GM19455 (cell line): ENCODE results near the gene KCNA2.

Source experiments
- ATAC-seq: cut with Tn5 transposase; IDR thresholded peaks from one replicate; pipeline ENCODE4 v1.9.1; 2021; ENCODE audit not compliant: unreplicated experiment

KCNA2 gene

DNA sequence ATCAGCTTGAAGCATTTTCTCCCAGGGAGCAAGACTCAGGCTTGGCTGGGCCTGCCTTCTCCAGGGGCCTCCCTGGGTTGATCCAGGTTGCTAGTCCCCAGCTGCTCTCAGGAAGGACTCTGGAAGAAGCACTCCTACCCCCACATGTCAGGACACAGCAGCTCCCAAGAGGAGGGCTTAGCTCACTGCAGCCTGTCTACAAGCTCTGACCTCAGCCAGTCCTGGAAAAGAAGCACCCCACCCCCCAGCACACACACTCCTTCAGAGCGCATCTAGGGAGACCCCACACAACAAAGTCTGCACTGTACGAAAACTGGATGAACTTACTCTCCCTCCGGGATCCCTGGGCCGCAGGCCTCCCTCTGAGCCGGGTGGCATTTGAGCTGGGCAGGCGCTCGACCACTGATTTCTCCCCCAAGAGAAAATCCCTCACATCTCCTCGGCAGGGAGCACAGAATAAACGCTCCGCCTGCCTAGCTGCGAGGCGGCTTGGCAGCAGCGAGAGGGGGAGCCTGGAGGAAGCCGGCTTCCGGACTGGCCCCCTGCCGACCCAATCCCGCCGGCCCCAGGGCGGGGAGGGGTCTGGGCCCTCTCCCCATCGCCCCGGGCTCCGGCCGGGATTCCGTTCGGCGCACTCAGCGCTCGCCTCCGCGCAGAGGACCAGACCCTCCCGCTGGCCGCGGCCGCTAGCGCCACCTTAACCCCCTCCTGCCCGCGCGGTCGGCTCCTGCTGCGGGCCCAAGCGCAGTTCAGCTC lies at the start of gene KCNA2:
TSS of gene KCNA2 (minus strand) at position 458 of the 756 bp plus-strand sequence. CDS start 1,576 bp downstream, outside the sequence.
- no peak for ATAC-seq

GRCh38 chr1:110650609-110651008 lies 44.5 kb upstream of the KCNA2 start:
- no peak for ATAC-seq

GRCh38 chr1:110648417-110648816 lies 42.3 kb upstream of the KCNA2 start:
- no peak for ATAC-seq

- no peak for ATAC-seq
Observed at GRCh38 chr1:110647254-110647891, 41.2 kb upstream of the KCNA2 start.

DNA sequence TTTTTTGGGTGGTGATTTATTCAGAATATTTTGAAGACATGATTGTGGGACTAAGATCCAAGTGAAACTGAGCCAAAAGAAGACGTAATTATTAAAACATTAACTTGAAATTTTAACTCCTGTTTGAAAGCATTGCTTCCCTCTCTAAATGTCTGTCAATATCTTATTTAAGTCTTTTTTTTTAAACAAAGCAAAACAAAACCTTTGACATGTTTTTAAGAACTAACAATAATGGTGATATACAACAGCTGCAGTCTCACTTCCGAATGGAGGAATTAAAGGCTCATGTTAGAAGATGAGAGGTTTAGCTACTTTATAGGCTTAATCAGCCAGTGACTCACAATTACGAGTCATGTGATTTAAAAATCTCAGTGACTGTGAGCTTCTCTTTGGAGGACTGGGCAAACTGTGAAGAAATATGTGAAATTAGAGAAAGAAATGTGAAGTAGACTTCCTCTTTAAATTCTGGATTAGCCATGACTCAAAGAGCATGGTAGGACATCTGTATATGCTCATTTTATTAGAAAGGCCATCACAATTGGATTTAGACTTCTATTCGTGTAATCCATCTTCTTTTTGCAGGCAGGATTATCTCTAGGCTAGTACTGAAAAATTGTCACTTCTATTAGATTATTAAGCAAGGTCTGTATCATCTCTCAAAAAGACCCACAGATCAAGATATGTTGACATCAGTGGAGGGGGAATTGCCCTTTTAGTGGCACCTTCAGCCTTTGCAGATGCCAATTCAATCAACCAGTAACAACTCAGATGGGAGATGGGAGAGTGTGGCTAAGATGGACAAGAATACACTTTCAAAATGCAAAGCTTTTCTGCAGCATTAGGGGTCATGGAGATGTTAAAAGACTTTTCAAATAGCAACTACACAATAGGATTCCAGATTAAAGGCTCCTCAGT lies 39.9 kb upstream of the KCNA2 start:
- ATAC-seq, result no peak

GRCh38 chr1:110645211-110645610 lies 39.1 kb upstream of the KCNA2 start:
- ATAC-seq, result no peak

DNA sequence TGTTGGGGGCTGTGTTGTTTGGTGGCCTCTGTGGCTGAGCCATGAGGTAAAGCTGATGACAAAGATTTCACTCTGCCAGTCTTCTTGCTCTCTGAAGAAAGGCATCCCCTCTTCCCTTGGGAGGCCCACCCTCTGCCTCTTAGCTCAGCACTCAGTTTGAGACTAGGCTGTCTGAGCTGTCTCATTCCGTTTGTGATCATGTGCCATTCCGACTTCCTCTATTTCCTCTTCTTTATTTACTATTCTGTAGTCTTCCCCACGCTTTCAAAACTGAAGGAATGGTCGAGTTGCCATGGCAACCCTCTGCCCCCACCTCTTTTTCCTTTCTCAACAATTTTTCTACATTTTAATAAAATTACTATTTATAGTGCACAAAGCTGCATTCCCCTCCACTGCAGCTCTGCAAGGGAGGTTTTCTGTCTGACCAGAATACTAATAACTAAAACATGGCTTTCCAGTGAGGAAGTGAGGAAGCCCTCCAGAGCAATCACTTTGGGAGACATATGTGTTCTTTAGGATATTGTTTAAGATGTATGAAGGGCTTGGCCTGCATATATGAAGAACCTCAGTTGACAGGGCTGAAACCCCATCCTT lies 37.8 kb upstream of the KCNA2 start:
- no peak for ATAC-seq

- no peak for ATAC-seq
Observed at GRCh38 chr1:110639724-110640386, 33.7 kb upstream of the KCNA2 start.

- ATAC-seq, result no peak
Observed at GRCh38 chr1:110638556-110638955, 32.4 kb upstream of the KCNA2 start.

GRCh38 chr1:110638058-110638457 lies 31.9 kb upstream of the KCNA2 start:
- no peak for ATAC-seq

DNA sequence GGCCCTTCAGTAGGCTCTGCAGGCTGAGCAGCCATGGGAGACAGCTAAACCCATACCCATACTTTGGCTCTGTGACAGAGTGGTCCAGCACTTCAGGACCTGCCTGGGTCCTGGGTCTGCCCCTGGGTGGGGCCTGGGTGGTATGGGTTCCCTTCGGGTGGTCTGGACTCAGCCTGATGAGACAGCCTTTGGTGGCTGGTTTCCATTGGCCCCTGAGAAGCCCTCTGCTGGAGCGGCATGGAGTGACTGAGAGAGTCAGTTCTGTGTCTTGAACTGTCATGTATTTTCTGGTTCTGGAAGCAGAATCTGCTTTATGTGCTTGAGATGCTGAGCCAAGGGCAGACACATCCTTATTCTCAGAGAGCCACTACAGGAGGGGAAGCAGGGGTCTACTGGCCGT lies 31.3 kb upstream of the KCNA2 start:
- ATAC-seq, result no peak

GRCh38 chr1:110636149-110636935 lies 30.2 kb upstream of the KCNA2 start:
- no peak for ATAC-seq

- ATAC-seq, result no peak
Observed at GRCh38 chr1:110635434-110635833, 29.3 kb upstream of the KCNA2 start.

GRCh38 chr1:110634455-110635311 lies 28.5 kb upstream of the KCNA2 start:
- peak; percentile 56 for ATAC-seq

DNA sequence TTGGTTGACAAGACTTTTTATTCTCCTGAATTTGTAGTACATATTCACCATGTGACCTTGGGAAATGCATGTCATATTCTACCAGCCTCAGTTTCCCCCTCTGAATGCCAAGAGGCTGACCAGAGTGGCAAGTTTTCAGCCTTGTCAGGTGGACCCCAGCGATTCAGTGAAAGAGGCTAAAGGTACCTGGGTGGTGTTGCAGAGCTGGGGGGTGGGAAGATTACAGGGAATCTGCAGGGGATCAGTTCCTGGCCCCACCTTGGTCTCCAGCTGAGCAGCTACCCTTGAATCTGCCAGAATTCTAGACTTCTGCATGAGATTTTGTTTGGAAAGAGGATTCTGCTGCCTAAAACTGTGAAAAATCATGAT lies 27.9 kb upstream of the KCNA2 start:
- no peak for ATAC-seq

GRCh38 chr1:110633646-110634030 lies 27.5 kb upstream of the KCNA2 start:
- ATAC-seq, result no peak

GRCh38 chr1:110631836-110632620 lies 25.9 kb upstream of the KCNA2 start:
- ATAC-seq, result no peak
